Fibroblast of skin of abdomen (primary cell): Measurements from ENCODE around the gene ZBTB45.
"Not testable (repeated sequence)": the region's sequence is repeated elsewhere in the genome, so short reads cannot be mapped to it uniquely, and the experiment has no call there.

ENCODE experiments used
- DNase-seq: peaks from one replicate; pipeline ENCODE4 v3.0.0-alpha.2; 2013

Gene ZBTB45

DNA sequence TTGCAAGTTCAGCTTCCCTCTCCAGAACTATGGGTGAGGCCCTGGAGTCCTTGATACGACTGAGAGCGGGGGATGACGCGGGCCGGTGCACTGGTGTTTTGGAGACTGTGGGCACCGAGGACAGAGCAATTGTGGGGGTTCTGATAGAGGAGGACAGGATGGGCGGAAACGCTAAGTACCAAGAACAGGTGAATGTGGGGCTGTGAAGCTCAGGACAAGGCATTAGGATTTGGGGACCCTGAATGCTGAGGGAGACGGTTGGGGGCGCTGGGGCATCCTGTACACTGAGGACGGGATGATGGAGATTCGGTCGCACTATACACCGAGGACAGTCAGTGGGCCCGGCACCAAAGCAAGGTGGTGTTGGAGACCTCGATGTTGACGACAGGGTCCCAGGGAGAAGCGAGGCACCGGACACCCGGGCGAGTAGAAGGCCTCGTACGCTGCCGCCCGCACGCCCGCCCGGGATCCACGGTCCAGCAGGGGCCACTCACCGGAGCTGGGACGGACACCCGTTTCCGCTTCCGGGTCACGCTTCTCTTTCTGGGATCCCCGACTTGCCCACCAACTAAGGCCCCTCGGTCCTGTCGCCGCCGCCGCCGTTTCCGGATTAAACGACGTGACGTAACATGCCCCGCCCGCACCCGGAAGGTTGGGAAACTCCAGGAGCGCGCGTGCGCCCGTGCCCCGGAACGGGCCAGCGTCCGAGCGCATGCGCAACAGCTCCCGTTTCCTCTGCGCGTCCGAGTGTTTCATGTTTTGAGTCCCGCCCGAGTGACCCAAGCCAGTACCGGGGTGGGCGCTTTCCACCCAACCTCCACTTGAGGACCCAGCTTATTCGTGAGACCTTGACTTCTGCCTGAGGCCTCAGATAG lies 35.1 kb upstream of the ZBTB45 start, which contains the start of gene CHMP2A:
CHMP2A (minus strand) TSS at position 612 of the 875 bp plus-strand sequence. CDS start 893 bp downstream, outside the sequence.
- peak; percentile 97 for DNase-seq

DNA sequence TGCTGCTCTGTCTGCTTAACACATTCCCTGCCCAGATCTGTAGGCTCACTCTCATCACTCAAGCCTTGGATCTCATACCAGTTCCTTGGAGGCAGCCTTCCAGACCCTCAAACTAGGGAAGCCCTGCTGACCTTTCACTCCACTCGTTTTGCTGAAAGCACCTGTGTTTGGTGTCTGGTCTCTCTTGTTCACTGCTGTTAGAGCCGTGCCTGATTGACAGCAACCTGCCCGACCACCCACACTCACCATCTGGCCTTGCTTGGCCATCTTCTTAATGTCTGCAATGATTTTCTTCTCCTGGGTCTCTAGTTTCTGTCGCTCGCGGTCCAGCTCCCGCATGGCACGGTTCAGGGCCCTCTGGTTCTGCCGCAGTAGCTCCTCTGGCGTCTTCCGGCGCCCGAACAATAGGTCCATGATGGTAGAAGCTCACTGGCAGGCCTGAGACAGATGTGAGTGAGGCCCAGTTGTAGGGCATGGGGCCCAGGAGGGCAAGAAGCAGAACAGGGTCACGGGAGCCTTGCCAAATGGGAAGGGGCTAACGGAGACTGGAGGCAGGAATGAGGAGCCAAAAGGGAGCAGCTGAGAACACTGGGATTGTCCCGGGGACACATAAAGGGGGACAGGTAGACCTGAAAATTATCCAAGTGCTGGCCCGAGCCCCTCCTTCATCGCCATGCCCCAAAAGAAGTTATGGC lies 34.3 kb upstream of the ZBTB45 start:
- no peak for DNase-seq

DNA sequence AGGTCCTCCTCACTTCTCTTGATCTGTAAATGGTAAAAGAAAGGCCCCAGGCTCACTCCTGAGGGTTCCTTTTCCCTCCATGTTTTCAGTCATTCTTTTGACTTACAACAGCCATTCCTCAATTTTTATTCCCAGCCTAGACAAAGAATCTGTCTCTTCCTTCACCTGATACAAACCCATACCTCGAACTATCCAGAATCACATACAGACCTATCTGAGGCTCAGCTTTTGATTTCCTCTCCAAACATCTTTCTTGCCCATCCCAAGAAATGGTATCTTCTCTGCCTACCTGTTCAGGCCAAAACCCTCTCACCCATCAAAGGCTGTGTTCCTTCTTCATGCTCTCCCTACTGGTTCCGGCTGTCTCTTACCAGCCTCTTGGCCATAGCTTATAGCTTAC lies 33.0 kb upstream of the ZBTB45 start:
- no peak for DNase-seq

DNA sequence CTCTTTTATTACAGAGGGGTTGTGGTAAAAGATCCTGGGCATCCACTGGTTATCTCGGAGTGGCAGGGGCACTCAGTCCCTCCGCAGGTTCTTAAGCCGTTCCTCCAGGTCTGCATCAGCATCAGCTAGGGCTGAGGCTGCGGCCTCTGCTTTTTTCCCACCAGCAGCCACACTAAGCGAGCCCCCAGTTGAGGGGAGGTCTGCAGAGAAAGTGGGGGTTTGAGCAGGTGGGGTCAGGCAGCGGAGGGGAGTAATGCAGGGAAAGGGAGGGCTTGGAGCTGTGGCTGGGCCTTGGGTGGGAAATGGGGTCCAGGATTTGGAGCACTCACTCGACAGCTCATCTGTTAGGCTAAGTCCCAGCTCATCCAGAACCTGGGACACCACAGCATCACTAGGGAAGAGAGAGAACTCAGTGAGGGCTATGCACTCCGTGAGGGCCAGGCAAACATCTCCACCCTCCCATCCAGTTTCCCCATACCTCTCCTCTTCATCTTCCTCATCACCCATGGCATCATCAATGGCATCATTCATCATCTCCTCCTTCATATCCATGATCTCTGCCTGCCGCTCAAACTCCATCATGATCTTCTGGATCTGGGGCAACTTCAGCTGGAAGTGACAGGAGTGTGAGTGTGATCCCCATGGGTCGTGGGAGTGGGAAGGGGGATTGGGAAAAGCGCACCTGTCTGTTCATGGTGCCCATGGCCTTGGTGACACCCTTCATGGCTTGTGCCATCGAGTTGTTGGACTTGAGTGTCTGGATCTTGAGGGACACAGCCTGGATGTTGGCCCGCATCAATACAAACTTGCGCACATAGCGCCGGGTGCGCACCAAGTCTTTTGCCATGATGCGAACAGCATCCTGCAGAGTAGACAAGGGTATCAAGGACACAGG lies 32.2 kb upstream of the ZBTB45 start:
- no peak for DNase-seq

DNA sequence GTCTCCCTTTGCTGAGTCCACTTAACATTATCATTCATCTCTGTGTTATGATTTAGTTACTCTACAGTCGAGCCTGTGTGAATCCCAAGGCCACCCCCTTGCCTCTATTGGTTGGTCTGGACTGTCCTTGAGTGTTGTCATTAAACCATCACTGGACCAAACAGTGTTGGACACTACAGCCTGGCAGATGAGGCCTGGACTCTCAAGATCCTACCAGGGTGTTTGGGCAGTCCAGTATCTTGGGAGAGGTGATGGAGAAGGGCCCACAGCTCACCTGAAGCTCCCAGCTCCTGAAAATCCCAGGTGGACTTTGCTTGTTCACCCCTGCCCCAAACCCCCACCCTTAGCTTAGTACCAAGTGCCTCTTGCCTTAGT lies 31.5 kb upstream of the ZBTB45 start:
- DNase-seq = no peak

DNA sequence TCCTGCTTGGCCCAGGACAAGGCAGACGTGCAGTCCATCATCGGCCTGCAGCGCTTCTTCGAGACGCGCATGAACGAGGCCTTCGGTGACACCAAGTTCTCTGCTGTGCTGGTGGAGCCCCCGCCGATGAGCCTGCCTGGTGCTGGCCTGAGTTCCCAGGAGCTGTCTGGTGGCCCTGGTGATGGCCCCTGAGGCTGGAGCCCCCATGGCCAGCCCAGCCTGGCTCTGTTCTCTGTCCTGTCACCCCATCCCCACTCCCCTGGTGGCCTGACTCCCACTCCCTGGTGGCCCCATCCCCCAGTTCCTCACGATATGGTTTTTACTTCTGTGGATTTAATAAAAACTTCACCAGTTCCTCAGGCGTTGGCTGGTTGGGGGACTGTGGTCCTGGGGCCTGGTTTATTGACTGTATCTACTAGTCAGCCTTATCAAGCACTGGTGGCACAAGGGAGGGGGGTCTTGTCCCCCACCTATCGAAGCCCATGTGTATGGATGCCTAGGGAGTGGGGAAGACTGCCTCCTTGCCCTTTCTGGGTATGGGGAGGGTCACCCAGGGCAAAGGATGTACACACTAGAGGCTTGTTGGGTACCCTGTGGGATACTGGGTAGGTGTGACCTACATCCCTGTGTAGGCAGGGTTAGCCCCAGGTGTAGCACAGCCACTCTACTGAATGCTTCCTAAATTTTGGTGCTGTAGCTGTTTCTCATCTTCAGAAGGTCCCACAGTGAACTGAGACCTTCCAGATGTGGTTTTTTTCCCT lies 30.9 kb upstream of the ZBTB45 start:
- no peak for DNase-seq

DNA sequence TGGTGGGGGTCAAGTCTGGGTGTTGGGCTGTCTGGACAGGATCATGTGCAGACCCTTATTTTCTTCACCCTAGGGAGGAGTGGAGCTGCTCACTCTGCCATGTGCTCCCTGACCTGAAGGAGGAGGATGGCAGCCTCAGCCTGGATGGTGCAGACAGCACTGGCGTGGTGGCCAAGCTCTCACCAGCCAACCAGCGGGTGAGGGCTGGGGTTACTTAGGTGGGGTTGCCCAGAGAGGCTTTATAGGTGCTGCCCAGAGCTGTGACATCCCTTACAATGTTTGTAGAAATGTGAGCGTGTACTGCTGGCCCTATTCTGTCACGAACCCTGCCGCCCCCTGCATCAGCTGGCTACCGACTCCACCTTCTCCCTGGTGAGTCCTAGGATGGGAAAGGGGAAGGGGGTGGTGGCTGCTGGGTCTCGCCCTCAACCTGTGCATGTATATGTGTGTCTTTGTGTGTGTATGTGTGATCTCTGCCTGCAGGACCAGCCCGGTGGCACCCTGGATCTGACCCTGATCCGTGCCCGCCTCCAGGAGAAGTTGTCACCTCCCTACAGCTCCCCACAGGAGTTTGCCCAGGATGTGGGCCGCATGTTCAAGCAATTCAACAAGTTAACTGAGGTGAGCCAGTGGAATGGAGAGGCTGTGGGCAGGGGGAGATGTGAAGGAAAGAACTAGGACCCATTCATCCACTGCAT lies 30.2 kb upstream of the ZBTB45 start:
- DNase-seq = no peak

DNA sequence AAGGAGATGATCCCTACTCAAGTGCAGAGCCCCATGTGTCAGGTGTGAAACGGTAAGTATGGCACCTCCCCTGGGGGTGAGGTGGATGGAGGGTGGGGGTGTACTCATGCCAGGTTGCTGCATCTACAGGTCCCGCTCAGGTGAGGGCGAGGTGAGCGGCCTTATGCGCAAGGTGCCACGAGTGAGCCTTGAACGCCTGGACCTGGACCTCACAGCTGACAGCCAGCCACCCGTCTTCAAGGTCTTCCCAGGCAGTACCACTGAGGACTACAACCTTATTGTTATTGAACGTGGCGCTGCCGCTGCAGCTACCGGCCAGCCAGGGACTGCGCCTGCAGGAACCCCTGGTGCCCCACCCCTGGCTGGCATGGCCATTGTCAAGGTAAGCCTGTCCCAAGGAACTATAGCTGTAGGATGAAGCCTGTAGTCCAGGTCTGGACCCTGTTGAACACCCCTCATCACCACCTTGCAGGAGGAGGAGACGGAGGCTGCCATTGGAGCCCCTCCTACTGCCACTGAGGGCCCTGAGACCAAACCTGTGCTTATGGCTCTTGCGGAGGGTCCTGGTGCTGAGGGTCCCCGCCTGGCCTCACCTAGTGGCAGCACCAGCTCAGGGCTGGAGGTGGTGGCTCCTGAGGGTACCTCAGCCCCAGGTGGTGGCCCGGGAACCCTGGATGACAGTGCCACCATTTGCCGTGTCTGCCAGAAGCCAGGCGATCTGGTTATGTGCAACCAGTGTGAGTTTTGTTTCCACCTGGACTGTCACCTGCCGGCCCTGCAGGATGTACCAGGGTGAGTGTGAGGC lies 29.5 kb upstream of the ZBTB45 start:
- DNase-seq = no peak

DNA sequence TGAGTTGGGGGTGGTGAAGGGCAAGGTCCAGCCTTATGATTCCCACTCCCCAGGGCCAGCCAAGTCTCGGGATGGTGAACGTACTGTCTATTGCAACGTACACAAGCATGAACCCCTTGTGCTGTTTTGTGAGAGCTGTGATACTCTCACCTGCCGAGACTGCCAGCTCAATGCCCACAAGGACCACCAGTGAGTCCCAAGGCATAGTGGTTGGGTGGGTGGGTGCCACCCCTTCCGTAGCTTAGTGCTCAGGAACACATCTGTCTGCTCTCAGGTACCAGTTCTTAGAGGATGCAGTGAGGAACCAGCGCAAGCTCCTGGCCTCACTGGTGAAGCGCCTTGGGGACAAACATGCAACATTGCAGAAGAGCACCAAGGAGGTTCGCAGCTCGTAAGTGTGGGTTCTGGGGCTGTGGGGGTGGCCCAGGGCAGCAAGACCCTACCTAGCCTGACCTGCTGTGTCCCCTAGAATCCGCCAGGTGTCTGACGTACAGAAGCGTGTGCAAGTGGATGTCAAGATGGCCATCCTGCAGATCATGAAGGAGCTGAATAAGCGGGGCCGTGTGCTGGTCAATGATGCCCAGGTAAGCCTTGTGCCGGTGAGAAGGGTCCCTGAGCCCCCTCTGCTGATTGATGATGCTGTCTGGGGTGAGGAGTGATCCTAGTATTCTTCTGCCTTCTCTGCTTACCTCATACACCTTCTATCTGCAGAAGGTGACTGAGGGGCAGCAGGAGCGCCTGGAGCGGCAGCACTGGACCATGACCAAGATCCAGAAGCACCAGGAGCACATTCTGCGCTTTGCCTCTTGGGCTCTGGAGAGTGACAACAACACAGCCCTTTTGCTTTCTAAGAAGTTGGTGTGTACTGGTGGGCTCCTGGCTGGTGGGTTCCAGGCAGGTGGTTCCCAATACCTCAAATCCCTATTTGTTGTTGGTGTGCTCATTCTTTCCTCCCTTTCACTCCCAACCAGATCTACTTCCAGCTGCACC lies 28.0 kb upstream of the ZBTB45 start:
- DNase-seq = no peak

DNA sequence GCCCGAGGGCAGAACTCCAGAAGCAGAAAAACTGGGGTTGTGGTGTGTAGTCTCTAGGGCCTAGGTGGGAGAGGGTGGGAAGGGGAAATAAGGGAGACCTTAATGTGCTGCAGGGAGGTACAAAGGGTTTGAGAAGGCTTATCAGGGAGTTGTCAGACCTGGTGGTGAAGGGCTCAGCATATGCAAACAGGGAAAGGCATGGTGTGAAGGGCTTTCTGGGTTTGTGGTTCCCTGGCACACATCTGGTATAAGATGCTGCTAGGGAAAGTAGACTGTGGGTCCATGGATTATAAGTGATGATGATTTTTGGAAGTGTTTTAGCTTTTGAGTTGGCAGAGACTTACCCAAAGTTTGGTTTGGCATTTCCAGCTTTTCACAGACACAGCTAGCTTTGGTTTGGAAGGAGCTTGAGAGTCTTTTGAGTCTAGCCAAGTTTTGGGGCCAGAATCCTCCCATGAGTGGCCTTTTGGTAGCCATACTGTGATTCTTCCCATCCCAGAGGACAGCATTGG lies 26.5 kb upstream of the ZBTB45 start:
- DNase-seq = no peak

DNA sequence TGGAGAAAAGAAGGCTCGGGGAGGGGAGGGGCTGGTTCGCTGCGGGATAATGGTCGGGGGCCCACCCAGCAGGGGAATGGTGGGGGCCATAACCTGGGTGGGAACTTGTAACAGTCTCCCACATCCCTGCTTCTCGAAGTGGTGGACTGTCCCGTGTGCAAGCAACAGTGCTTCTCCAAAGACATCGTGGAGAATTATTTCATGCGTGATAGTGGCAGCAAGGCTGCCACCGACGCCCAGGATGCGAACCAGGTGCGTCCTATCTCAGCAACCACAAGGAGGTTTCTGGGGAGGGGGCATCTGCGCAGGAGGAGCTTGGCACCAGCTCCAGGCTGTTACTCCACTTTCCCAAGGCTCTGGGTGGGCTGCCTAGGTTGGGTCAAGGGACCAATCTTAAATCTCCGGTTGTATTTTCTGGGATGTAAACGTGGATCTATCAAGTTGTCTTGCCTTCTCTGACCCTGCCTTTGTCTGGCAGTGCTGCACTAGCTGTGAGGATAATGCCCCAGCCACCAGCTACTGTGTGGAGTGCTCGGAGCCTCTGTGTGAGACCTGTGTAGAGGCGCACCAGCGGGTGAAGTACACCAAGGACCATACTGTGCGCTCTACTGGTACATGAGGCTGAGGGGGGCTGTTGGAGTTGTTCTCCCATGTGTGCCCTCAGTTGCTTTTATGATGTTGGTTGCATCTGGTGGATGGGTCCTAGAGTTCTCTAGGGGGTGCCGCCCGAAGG lies 25.8 kb upstream of the ZBTB45 start:
- DNase-seq = no peak

DNA sequence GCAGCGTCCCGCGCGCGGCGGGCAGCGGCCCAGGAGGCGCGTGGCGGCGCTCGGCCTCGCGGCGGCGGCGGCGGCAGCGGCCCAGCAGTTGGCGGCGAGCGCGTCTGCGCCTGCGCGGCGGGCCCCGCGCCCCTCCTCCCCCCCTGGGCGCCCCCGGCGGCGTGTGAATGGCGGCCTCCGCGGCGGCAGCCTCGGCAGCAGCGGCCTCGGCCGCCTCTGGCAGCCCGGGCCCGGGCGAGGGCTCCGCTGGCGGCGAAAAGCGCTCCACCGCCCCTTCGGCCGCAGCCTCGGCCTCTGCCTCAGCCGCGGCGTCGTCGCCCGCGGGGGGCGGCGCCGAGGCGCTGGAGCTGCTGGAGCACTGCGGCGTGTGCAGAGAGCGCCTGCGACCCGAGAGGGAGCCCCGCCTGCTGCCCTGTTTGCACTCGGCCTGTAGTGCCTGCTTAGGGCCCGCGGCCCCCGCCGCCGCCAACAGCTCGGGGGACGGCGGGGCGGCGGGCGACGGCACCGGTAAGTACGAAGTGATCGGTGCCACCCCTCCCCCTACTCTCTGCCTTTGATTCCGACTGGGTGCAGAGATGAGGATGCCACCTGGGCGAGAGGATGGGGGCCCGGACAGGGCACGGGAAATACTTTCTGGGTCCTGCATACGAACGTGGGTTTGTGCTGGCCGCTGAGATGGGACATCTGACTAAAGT lies 25.1 kb upstream of the ZBTB45 start:
- peak; percentile 69 for DNase-seq

DNA sequence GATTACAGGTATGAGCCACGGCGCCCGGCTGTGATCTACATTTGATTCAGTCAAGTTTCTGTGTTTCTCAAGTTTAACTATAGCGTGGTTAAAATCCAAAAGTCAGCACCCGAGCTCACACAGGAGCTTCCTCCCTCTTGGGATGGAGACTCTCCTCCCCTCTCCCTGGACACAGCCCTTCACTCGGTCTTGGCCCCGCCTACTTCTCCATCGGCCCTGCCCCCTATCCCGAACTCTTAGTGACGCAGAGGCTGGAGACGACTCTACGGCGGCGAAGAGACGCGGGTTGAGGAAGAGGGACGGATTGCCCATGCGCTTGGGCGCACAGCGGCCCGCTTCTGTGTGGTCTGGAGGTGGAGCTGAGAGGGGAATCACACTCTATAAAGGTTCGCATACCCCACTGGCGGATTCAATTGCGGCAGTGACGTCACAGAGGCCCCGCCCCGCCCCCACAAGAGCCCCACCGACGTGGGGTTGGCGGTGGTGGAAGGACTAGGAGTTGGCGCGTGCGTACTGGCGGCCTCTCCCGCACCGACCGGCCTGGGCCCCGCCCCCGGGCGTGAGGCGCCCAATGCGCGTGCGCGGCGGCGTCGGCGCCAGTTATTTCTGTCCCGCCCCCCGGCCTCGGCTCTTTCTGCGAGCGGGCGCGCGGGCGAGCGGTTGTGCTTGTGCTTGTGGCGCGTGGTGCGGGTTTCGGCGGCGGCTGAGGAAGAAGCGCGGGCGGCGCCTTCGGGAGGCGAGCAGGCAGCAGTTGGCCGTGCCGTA lies 24.4 kb upstream of the ZBTB45 start, which contains the start of gene TRIM28:
TRIM28 (plus strand) TSS at position 239 of the 765 bp plus-strand sequence. CDS start 694 bp downstream, outside the sequence.
- peak; percentile 100 for DNase-seq

DNA sequence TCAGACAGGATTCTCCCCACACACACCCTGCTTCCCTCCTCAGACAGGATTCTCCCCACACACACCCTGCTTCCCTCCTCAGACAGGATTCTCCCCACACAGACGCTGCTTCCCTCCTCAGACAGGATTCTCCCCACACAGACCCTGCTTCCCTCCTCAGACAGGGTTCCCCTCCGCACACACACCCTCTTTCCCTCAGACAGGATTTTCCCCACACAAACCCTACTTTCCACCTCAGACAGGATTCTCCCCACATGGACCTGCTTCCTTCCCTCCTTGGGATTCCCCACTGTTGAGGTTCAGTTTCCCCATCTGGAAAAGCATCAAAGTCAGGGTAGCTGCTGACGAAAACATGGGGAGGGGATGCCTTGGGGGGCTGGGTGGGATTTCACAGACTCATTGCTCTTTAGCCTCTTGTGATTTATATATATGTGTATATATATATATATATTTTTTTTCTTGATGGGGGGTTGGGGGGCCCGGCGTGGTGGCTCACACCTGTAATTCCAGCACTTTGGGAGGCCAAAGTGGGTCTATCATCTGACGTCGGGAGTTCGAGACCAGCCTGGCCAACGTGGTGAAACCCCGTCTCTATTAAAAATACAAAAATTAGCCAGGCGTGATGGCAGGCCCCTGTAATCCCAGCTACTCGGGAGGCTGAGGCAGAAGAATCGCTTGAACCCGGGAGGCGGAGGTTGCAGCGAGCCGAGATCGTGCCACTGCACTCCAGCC lies 23.2 kb upstream of the ZBTB45 start:
- not testable (repeated sequence) for DNase-seq

DNA sequence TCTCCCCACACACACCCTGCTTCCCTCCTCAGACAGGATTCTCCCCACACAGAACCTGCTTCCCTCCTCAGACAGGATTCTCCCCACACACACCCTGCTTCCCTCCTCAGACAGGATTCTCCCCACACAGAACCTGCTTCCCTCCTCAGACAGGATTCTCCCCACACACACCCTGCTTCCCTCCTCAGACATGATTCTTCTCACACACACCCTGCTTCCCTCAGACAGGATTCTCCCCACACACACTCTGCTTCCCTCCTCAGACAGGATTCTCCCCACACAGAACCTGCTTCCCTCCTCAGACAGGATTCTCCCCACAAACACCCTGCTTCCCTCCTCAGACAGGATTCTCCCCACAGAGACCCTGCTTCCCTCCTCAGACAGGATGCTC lies 19.6 kb upstream of the ZBTB45 start:
- DNase-seq = not testable (repeated sequence)
